HG02981 (cell line): Measurements from ENCODE around the gene ZSWIM1.
"Not testable (repeated sequence)": the region's sequence is repeated elsewhere in the genome, so short reads cannot be mapped to it uniquely, and the experiment has no call there.

Experiments
- ATAC-seq: cut with Tn5 transposase; IDR thresholded peaks from one replicate; pipeline ENCODE4 v1.9.1; 2021; ENCODE audit warnings: mild to moderate bottlenecking, moderate library complexity; ENCODE audit not compliant: unreplicated experiment

ZSWIM1 gene

DNA sequence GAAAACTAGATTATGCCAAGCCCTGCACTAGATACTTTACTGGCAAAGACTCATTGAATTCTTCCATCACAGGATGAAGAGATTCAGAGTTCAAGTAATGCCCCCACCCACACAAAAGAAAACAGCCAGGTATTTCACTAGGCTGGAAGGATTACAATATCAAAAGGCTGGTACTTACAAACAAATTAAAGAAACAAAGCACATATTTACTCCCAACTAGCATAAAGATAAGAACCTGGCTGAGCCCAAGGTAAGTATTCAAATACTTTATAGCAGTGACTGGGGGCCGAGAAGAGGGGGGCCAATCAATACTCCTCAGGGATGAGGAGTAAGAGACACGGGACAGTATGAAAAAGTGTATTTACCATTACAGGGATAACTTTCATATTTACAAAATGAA lies 27.5 kb upstream of the ZSWIM1 start:
- no peak for ATAC-seq

- ATAC-seq, result peak; percentile 98
These were observed 23.7 kb upstream of the ZSWIM1 start, which contains the start of the genes ACOT8 and ZSWIM3 for GRCh38 chr20:45857114-45857881. Gene ACOT8, minus strand, starts transcription at chr20:45857392. Its CDS starts 77 bp downstream, at chr20:45857315. Gene ZSWIM3, plus strand, starts transcription at chr20:45857614. Its CDS starts 212 bp downstream, at chr20:45857826.

DNA sequence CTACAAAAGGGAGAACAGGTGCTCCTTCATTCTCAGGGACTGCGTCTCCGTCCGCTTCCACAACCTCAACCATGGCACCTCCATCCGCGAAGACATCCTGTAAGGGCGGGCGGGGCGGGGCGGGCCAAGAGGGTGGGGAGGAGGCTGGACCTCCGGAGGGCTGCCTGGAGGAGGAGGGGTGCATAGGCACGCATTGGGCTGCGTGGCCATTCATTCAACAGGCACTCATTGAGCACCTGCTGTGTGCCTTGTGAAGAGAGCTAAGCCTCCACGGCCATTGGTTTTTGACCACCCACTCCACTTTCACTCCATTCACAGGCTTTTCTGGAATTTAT lies 23.2 kb upstream of the ZSWIM1 start:
- peak; percentile 15 for ATAC-seq

DNA sequence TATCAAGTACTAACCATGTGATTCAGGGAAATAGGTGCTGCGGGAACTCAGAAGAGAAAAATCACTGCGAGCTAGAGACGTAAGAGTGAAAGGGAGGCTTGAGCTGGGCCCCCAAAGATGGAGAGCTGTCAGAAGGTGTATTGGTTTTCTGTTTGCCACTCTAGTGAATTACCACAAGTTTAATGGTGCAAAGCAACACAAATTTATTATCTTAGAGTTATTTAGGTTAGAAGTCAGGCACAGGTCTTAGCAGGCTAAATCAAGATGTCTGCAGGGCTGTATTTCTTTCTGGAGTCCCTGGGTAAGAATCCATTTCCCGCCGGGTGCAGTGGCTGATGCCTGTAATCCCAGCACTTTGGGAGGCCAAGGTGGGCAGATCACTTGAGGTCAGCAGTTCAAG lies 21.1 kb upstream of the ZSWIM1 start:
- no peak for ATAC-seq

GRCh38 chr20:45860560-45861220 lies 20.3 kb upstream of the ZSWIM1 start:
- ATAC-seq, result no peak

DNA sequence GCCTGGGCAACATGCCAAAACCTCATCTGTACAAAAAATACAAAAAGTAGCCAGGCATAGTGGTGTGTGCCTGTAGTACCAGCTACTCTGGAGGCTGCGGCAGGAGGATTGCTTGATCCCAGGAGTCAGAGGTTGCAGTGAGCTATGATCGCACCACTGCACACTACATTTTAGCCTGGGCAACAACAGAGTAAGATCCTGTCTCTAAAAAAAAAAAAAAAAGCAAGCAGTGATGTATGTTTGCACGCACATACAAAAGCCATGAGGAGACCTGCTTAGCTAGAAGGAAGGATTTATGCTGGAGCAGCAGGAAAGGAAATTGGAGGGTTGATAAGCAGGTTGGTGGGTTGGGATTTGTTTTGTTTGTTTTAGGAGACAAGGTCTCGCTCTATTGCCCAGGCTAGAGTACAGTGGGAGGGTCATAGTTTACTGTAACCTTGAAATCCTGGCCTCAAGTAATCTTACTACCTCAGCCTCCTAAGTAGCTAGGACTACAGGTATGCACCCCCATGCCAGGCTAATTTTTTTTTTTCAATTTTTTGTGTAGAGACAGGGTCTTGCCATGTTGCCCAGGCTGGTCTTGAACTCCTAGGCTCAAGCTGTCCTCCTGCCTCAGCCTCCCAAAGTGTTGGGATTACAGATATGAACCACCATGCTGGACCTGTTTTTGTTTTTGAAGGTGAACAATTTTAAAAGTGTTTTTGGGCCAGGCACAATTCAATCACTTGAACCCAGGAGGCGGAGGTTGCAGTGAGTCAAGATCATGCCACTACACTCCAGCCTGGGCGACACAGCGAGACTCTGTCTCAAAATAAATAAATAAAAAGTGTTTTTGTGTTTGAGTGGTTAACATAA lies 19.6 kb upstream of the ZSWIM1 start:
- ATAC-seq, result no peak

GRCh38 chr20:45863543-45864470 lies 17.2 kb upstream of the ZSWIM1 start:
- no peak for ATAC-seq

DNA sequence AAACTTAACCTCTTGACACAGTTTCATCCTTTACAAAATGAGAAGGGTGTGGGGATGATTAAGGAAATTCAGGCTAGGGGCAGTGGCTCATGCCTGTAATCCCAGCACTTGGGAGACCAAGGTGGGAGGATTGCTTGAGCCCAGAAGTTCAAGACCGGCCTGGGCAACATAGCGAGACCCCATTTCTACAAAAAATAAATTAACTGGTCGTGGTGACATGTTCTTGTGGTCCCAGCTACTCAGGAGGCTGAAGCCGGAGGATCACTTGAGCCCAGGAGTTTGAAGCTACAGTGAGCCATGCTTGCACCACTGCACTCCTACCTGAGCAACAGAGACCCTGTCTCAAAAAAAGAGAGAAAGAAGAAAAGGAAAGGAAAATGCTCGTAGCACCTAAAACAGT lies 14.6 kb upstream of the ZSWIM1 start:
- ATAC-seq, result no peak

- no peak for ATAC-seq
These were observed 13.8 kb upstream of the ZSWIM1 start for GRCh38 chr20:45867136-45867818.

DNA sequence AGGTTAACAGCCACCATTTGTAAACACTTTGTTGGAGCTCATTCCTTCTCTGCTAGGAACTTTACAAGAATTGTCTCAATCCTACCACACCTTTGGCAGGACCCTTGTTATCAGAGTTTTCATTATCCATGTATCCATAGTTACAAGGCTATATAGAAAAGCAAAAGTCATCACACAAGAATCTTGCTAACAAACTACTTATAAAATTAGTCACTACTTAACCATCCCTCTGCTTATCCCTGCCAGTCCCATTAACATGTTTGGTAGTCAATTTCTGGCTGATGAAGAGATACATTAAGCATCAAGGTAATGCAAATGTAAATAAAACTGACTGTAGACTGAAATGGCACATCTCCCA lies 13.2 kb upstream of the ZSWIM1 start:
- ATAC-seq, result no peak

- ATAC-seq, result no peak
These were observed 8.4 kb upstream of the ZSWIM1 start for GRCh38 chr20:45872626-45873025.

DNA sequence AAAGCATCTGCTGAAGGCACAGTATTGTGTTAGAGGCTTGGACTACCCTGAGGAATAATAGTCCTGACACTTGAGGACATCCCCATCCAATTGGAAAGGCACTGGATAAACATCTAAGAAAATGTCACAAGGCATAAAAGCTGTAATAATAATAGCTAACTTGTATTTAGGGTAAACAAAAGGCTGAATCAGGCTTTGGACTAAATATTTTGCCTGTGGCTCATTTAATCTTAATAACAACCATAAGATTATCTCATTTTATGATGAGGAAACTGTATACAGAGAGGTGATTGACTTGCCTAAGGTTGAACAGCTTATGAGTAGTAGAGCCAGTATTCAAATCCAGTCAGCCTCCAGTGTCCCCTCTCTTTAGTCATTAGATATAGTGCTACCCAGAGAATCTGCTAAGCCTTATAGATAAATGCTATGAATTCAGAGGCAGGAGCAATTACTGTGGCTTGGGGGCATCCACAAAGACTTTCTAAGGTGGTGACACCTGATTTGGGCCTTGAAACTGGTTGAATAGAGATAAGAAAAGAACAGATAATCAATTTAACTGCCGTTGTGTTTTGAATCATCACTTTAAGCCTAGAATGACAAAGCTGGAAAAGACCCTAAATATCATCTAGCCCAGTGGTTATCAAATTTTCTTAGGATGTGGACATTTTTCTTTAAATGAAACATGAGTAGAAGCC lies 7.5 kb upstream of the ZSWIM1 start:
- no peak for ATAC-seq

DNA sequence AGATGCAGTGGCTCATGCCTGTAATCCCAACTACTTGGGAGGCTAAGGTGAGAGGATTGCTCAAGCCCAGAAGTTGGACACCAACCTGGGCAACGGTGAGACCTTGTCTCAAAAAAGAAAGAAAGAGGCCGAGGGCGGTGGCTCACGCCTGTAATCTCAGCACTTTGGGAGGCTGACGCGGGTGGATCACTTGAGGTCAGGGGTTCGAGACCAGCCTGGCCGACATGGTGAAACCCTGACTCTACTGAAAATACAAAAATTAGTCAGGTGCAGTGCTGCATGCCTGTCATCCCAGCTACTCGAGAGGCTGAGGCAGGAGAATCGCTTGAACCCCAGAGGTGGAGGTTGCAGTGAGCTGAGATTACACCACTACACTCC lies 6.9 kb upstream of the ZSWIM1 start:
- not testable (repeated sequence) for ATAC-seq

GRCh38 chr20:45874576-45874975 lies 6.5 kb upstream of the ZSWIM1 start:
- ATAC-seq, result no peak

GRCh38 chr20:45878076-45878761 lies 2.8 kb upstream of the ZSWIM1 start:
- no peak for ATAC-seq

DNA sequence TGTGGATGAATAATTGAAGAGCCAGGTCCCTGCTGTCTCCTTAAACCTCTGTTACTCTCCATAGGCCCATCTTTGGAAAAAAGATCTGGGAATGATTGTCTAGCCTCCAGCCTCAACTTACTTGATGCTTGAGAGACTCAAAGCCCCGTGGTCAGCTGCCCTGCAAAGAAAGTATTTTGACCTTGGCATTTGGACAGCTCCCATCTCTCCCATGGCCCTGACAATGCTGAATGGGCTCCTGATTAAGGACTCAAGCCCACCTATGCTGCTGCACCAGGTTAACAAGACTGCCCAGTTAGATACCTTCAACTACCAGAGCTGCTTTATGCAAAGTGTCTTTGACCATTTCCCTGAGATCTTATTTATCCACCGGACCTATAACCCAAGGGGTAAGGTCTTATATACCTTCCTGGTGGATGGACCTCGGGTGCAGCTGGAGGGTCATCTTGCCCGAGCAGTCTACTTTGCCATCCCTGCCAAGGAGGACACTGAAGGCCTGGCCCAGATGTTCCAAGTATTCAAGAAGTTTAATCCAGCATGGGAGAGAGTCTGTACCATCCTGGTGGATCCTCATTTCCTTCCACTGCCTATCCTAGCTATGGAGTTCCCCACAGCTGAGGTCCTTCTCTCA lies 1.6 kb downstream of the ZSWIM1 start:
- no peak for ATAC-seq

GRCh38 chr20:45883100-45883469 lies 2.1 kb downstream of the ZSWIM1 start:
- ATAC-seq, result no peak

- no peak for ATAC-seq
These were observed 5.7 kb downstream of the ZSWIM1 start for GRCh38 chr20:45886590-45887345.
